K562 (cell line): ENCODE data around the gene CNBD2. TPM values are rescaled to one million over a fixed set of nuclear protein-coding genes. Genes with fewer than 3 reads are reported as not detected.

ENCODE experiments used
- BHLHE40 ChIP-seq: IDR thresholded peaks from 2 replicates; pipeline ENCODE4 v1.6.1; 2011; ENCODE audit warnings: low read length, improper control_type of control experiment
- CC2D1A ChIP-seq: fragments of 450-650 bp; IDR thresholded peaks from 2 replicates; pipeline ENCODE4 v1.6.1; 2017; ENCODE audit warnings: mild to moderate bottlenecking
- FOXJ2 ChIP-seq: fragments of 200-800 bp; sonication (Bioruptor generic); IDR thresholded peaks from 2 replicates; pipeline ENCODE4 v1.6.1; 2016; ENCODE audit warnings: missing genetic modification characterization, missing compliant biosample characterization
- HNRNPL ChIP-seq: fragments of 200-400 bp; formaldehyde crosslinking; IDR thresholded peaks from 2 replicates; pipeline ENCODE4 v1.6.1; 2017; ENCODE audit warnings: low read depth, mild to moderate bottlenecking, low read length
- MBD2 ChIP-seq: sonication (generic); IDR thresholded peaks from 2 replicates; pipeline ENCODE4 v1.6.1; 2016; ENCODE audit warnings: low read depth, borderline replicate concordance
- TEAD4 ChIP-seq, 2 experiments: sonication (generic) in 1 of 2; formaldehyde crosslinking in 1 of 2; IDR thresholded peaks; 2 replicates each; pipeline versions ENCODE4 v1.6.1 to v1.8.0; 2012 to 2022; ENCODE audit warnings: borderline replicate concordance in 1 of 2, inconsistent platforms in 1 of 2, low read length in 1 of 2, mild to moderate bottlenecking in 1 of 2, missing genetic modification reagents in 1 of 2
- USF1 ChIP-seq: sonication (generic); formaldehyde crosslinking; IDR thresholded peaks from 2 replicates; pipeline ENCODE4 v1.9.0; 2022; ENCODE audit warnings: mild to moderate bottlenecking, missing genetic modification reagents
- ZBTB8A ChIP-seq: fragments of 450-650 bp; IDR thresholded peaks from 2 replicates; pipeline ENCODE4 v1.6.1; 2018; ENCODE audit warnings: mild to moderate bottlenecking, moderate library complexity; ENCODE audit not compliant: partially characterized antibody
- ZNF165 ChIP-seq: fragments of 250-450 bp; sonication (Bioruptor Pico); IDR thresholded peaks from 2 replicates; pipeline ENCODE4 v1.4.0; 2020; ENCODE audit warnings: borderline replicate concordance
- ZNF41 ChIP-seq: fragments of 250-450 bp; sonication (Bioruptor Pico); conservative IDR thresholded peaks from 2 replicates; pipeline ENCODE4 v1.4.0; 2020; ENCODE audit warnings: mild to moderate bottlenecking
- polyA plus RNA-seq, 8 experiments: library from polyadenylated mRNA; depleted of rRNA in 4 of 8; stranded (reverse) in 5 of 8; unstranded in 3 of 8; fragments of >200 nt; fragmentation: Nextera tagmentation in 2 of 8; fragmentation: Illumina TruSeq in 1 of 8; extraction: Ambion mirVana in 2 of 8; extraction: Trizol in 1 of 8; gene quantifications; 2 replicates each; pipeline versions ENCODE4 v1.2.1 to v1.2.3, GENCODE V29; 2011 to 2014; ENCODE audit warnings: inconsistent platforms in 1 of 8, missing spikeins in 1 of 8
- total RNA-seq, 7 experiments: library from RNA; depleted of rRNA in 6 of 7; stranded (reverse); fragments of >200 nt in 6 of 7; fragmentation: Illumina TruSeq in 2 of 7; extraction: Trizol in 2 of 7; gene quantifications; 2 replicates each; pipeline versions ENCODE4 v1.2.1 to v1.2.3, GENCODE V29; 2011 to 2021; ENCODE audit warnings: low replicate concordance in 1 of 7
- TF ChIP-seq, protein P1 (sequence below): fragments of 250-450 bp; sonication (Bioruptor Pico); IDR thresholded peaks from 2 replicates; pipeline ENCODE4 v1.4.0; 2020
- TF ChIP-seq, protein P2 (sequence below): IDR thresholded peaks from 3 replicates; pipeline ENCODE4 v1.6.1; 2011; ENCODE audit warnings: borderline replicate concordance, mild to moderate bottlenecking, moderate library complexity; ENCODE audit not compliant: insufficient read length; ENCODE audit errors: extremely low read depth
- TF ChIP-seq, protein P3 (sequence below): fragments of 450-650 bp; conservative IDR thresholded peaks from 2 replicates; pipeline ENCODE4 v1.6.1; 2016; ENCODE audit warnings: missing genetic modification characterization, low read depth, mild to moderate bottlenecking, missing compliant biosample characterization, moderate library complexity

The CNBD2 gene
- total and polyA plus RNA-seq, 9 of the 15 experiments (the other 6 are each of a cell fraction or from before 2014, with no cell fraction given) = 3.2 to 17.5 (median 5.3) TPM

- TF ChIP-seq BHLHE40 (peak; percentile 60), USF1 (CRISPR knock-in tag) (peak; percentile 6; the same call in 1 of the 2 replicates), TEAD4 (IDR thresholded peaks at IDR 0.05; ENCODE audit: low read length) (no peak), TEAD4 (CRISPR knock-in tag; IDR thresholded peaks at IDR 0.05; ENCODE audit: borderline replicate concordance) (no peak), HNRNPL (no peak), ZNF165 (CRISPR knock-in tag) (no peak), MBD2 (no peak), FOXJ2 (no peak), ZBTB8A (no peak), ZNF41 (CRISPR knock-in tag) (no peak), CC2D1A (no peak)
- TF ChIP-seq, protein P1, sequence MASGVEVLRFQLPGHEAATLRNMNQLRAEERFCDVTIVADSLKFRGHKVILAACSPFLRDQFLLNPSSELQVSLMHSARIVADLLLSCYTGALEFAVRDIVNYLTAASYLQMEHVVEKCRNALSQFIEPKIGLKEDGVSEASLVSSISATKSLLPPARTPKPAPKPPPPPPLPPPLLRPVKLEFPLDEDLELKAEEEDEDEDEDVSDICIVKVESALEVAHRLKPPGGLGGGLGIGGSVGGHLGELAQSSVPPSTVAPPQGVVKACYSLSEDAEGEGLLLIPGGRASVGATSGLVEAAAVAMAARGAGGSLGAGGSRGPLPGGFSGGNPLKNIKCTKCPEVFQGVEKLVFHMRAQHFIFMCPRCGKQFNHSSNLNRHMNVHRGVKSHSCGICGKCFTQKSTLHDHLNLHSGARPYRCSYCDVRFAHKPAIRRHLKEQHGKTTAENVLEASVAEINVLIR (CRISPR knock-in tag) = no peak
- TF ChIP-seq, protein P2, sequence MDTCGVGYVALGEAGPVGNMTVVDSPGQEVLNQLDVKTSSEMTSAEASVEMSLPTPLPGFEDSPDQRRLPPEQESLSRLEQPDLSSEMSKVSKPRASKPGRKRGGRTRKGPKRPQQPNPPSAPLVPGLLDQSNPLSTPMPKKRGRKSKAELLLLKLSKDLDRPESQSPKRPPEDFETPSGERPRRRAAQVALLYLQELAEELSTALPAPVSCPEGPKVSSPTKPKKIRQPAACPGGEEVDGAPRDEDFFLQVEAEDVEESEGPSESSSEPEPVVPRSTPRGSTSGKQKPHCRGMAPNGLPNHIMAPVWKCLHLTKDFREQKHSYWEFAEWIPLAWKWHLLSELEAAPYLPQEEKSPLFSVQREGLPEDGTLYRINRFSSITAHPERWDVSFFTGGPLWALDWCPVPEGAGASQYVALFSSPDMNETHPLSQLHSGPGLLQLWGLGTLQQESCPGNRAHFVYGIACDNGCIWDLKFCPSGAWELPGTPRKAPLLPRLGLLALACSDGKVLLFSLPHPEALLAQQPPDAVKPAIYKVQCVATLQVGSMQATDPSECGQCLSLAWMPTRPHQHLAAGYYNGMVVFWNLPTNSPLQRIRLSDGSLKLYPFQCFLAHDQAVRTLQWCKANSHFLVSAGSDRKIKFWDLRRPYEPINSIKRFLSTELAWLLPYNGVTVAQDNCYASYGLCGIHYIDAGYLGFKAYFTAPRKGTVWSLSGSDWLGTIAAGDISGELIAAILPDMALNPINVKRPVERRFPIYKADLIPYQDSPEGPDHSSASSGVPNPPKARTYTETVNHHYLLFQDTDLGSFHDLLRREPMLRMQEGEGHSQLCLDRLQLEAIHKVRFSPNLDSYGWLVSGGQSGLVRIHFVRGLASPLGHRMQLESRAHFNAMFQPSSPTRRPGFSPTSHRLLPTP = no peak
- TF ChIP-seq, protein P3, sequence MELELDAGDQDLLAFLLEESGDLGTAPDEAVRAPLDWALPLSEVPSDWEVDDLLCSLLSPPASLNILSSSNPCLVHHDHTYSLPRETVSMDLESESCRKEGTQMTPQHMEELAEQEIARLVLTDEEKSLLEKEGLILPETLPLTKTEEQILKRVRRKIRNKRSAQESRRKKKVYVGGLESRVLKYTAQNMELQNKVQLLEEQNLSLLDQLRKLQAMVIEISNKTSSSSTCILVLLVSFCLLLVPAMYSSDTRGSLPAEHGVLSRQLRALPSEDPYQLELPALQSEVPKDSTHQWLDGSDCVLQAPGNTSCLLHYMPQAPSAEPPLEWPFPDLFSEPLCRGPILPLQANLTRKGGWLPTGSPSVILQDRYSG (tag) = no peak
Measured at GRCh38 chr20:35947489-35947888, 20.9 kb upstream of the CNBD2 start (continued).
